ENCODE results near the gene ESYT3.

Gene ESYT3

GRCh38 chr3:138497851-138498250, 63.4 kb downstream of the ESYT3 start:
- H3K4me1 ChIP-seq (ENCODE audit: control insufficient read depth, insufficient read depth, low read length), result no peaks in the 10 kb centered on the region
- H3K27ac ChIP-seq (ENCODE audit: extremely low read depth, low read depth, low read length), result no peak overlapping the region
- no peak overlapping the region for H3K4me3 ChIP-seq (ENCODE audit: low read depth, low read length)
- CTCF ChIA-PET, result interaction anchor here (0.6 kb wide), 1 partner anchor 14 kb away, joined by 3 read pairs; no protein-coding TSS in a partner anchor
- POLR2A ChIA-PET, result no interaction called here
- H3K9me3 ChIP-seq (ENCODE audit: control insufficient read depth, insufficient read depth, low read depth, low read length), result no peaks in the 10 kb centered on the region
- no peak for TF ChIP-seq ZNF621 (tag by site-specific recombination; IDR thresholded peaks at IDR 0.05)
- TF ChIP-seq, protein P1, sequence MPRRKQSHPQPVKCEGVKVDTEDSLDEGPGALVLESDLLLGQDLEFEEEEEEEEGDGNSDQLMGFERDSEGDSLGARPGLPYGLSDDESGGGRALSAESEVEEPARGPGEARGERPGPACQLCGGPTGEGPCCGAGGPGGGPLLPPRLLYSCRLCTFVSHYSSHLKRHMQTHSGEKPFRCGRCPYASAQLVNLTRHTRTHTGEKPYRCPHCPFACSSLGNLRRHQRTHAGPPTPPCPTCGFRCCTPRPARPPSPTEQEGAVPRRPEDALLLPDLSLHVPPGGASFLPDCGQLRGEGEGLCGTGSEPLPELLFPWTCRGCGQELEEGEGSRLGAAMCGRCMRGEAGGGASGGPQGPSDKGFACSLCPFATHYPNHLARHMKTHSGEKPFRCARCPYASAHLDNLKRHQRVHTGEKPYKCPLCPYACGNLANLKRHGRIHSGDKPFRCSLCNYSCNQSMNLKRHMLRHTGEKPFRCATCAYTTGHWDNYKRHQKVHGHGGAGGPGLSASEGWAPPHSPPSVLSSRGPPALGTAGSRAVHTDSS (tag by site-specific recombination; IDR thresholded peaks at IDR 0.05), result no peak
- TF ChIP-seq ZFP41 (tag by site-specific recombination; IDR thresholded peaks at IDR 0.05; ENCODE audit: borderline replicate concordance), result no peak
- TF ChIP-seq ZBTB44 (tag by site-specific recombination; IDR thresholded peaks at IDR 0.05), result no peak
- TF ChIP-seq, protein P2, sequence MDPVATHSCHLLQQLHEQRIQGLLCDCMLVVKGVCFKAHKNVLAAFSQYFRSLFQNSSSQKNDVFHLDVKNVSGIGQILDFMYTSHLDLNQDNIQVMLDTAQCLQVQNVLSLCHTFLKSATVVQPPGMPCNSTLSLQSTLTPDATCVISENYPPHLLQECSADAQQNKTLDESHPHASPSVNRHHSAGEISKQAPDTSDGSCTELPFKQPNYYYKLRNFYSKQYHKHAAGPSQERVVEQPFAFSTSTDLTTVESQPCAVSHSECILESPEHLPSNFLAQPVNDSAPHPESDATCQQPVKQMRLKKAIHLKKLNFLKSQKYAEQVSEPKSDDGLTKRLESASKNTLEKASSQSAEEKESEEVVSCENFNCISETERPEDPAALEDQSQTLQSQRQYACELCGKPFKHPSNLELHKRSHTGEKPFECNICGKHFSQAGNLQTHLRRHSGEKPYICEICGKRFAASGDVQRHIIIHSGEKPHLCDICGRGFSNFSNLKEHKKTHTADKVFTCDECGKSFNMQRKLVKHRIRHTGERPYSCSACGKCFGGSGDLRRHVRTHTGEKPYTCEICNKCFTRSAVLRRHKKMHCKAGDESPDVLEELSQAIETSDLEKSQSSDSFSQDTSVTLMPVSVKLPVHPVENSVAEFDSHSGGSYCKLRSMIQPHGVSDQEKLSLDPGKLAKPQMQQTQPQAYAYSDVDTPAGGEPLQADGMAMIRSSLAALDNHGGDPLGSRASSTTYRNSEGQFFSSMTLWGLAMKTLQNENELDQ (tag by site-specific recombination; IDR thresholded peaks at IDR 0.05; ENCODE audit: low read depth), result no peak
- TF ChIP-seq ZNF530 (tag by site-specific recombination; IDR thresholded peaks at IDR 0.05; ENCODE audit: low read depth), result no peak
- TF ChIP-seq ZNF548 (tag by site-specific recombination; IDR thresholded peaks at IDR 0.05), result no peak
- TF ChIP-seq KLF10 (tag by site-specific recombination; IDR thresholded peaks at IDR 0.05), result no peak
- no peak for TF ChIP-seq ZNF19 (tag by site-specific recombination; IDR thresholded peaks at IDR 0.05; ENCODE audit: low read depth)
- TF ChIP-seq PRDM2 (tag by site-specific recombination; IDR thresholded peaks at IDR 0.05; ENCODE audit: borderline replicate concordance), result no peak
- TF ChIP-seq ZNF843 (tag by site-specific recombination; IDR thresholded peaks at IDR 0.05), result no peak
- TF ChIP-seq ZFP37 (tag by site-specific recombination; IDR thresholded peaks at IDR 0.05), result no peak
- no peak for TF ChIP-seq ZNF426 (tag by site-specific recombination; IDR thresholded peaks at IDR 0.05)
- TF ChIP-seq ZNF155 (tag by site-specific recombination; IDR thresholded peaks at IDR 0.05), result no peak
- TF ChIP-seq ZNF629 (tag by site-specific recombination; IDR thresholded peaks at IDR 0.05), result no peak
- no peak for TF ChIP-seq SETDB1 (IDR thresholded peaks at IDR 0.05; ENCODE audit: insufficient read length, low read length)
- no peak for TF ChIP-seq TCF7L2 (IDR thresholded peaks at IDR 0.05; ENCODE audit: borderline replicate concordance, low read depth, low read length)
- TF ChIP-seq, protein P3, sequence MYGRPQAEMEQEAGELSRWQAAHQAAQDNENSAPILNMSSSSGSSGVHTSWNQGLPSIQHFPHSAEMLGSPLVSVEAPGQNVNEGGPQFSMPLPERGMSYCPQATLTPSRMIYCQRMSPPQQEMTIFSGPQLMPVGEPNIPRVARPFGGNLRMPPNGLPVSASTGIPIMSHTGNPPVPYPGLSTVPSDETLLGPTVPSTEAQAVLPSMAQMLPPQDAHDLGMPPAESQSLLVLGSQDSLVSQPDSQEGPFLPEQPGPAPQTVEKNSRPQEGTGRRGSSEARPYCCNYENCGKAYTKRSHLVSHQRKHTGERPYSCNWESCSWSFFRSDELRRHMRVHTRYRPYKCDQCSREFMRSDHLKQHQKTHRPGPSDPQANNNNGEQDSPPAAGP (tag by site-specific recombination; IDR thresholded peaks at IDR 0.05), result no peak
- TF ChIP-seq OSR2 (tag by site-specific recombination; IDR thresholded peaks at IDR 0.05), result no peak
- no peak for TF ChIP-seq SP2 (tag by site-specific recombination; IDR thresholded peaks at IDR 0.05)
- H3K36me3 ChIP-seq (ENCODE audit: control insufficient read depth in 2 of 2, insufficient read depth in 1 of 2, low read length in 2 of 2), result peaks cover 0 to 24% of the 10 kb centered on the region in 2 experiments; a peak in 2 of 3 replicates
